A549 treated with Hydrocortisone at 1 μM for 4 hours (cell line): ENCODE results near the gene SCT. TPM values are rescaled to one million over a fixed set of nuclear protein-coding genes. Genes with fewer than 3 reads are reported as not detected.

Experiments used
- total RNA-seq: library from RNA; stranded (reverse); fragments of 200-300 nt; extraction: Qiagen RNA extraction; gene quantifications from 5 replicates; pipeline ENCODE4 v1.2.3, GENCODE V29; 2022

SCT gene
- not detected in 5 replicates for total RNA-seq

GRCh38 chr11:626475-627307 lies at the start of gene SCT:
SCT (minus strand) TSS chr11:627181; CDS start chr11:627143, 38 bp downstream.

GRCh38 chr11:636511-637332 lies 9.7 kb upstream of the SCT start, which contains the start of gene DRD4:
DRD4 (plus strand) TSS chr11:637269; CDS start chr11:637305, 36 bp downstream.

GRCh38 chr11:624705-625635 lies 2.0 kb downstream of the SCT start, which contains the start of gene CDHR5:
CDHR5 (minus strand) TSS chr11:624955; CDS start chr11:624902, 53 bp downstream.

GRCh38 chr11:615504-616319 lies 11.3 kb downstream of the SCT start, which contains the start of gene IRF7:
IRF7 (minus strand) TSS chr11:615950; CDS start chr11:615364, 586 bp downstream.

Other genes starting within 250 kb of the SCT start
- gene PKP3, start 233.0 kb downstream of the SCT start, total RNA-seq = 29.7 to 39.3 TPM (median 38.3 TPM) in 5 replicates
- gene SIGIRR, start 212.2 kb downstream of the SCT start, total RNA-seq = 49.9 to 91.7 TPM (median 86.6 TPM) in 5 replicates
- 0.75 to 1.4 TPM (median 0.89 TPM) in 5 replicates for gene ANO9, start 185.2 kb downstream of the SCT start, total RNA-seq
- gene PTDSS2, start 176.9 kb downstream of the SCT start, total RNA-seq = 37.1 to 44.4 TPM (median 42.1 TPM) in 5 replicates
- gene RNH1, start 119.9 kb downstream of the SCT start, total RNA-seq = 143 to 179 TPM (median 169 TPM) in 5 replicates
- gene HRAS, start 91.6 kb downstream of the SCT start, total RNA-seq = 107 to 177 TPM (median 154 TPM) in 5 replicates
- gene LRRC56, start 89.7 kb downstream of the SCT start, total RNA-seq = 0.71 to 0.86 TPM (median 0.81 TPM) in 5 replicates
- gene LMNTD2, start 66.4 kb downstream of the SCT start, total RNA-seq = 1.9 to 2.8 TPM (median 2.7 TPM) in 5 replicates
- 50.5 to 64.1 TPM (median 51.3 TPM) in 5 replicates for gene RASSF7, start 66.2 kb downstream of the SCT start, total RNA-seq
- 34.9 to 36.8 TPM (median 35.7 TPM) in 5 replicates for gene PHRF1, start 50.7 kb downstream of the SCT start, total RNA-seq
- 6.2 to 7.7 TPM (median 6.8 TPM) in 5 replicates for gene IRF7, start 11.2 kb downstream of the SCT start, total RNA-seq
- 0.03 to 0.13 TPM (median 0.03 TPM) in 3 of 5 replicates, not detected in the others for gene CDHR5, start 2.2 kb downstream of the SCT start, total RNA-seq
- 0.10 to 0.31 TPM (median 0.22 TPM) in 5 replicates for gene DRD4, start 10.1 kb upstream of the SCT start, total RNA-seq
- 29.4 to 37.4 TPM (median 34.6 TPM) in 5 replicates for gene DEAF1, start 68.0 kb upstream of the SCT start, total RNA-seq
- gene TMEM80, start 68.6 kb upstream of the SCT start, total RNA-seq = 8.8 to 11.2 TPM (median 11.0 TPM) in 5 replicates
- 86.6 to 123 TPM (median 114 TPM) in 5 replicates for gene EPS8L2, start 79.0 kb upstream of the SCT start, total RNA-seq
- 392 to 415 TPM (median 399 TPM) in 5 replicates for gene TALDO1, start 120.3 kb upstream of the SCT start, total RNA-seq
- 37.2 to 46.9 TPM (median 43.5 TPM) in 5 replicates for gene GATD1, start 150.3 kb upstream of the SCT start, total RNA-seq
- gene CEND1, start 162.9 kb upstream of the SCT start, total RNA-seq = 1.4 to 2.8 TPM (median 2.4 TPM) in 5 replicates
- 27.4 to 34.4 TPM (median 31.1 TPM) in 5 replicates for gene SLC25A22, start 171.1 kb upstream of the SCT start, total RNA-seq
- 10.1 to 14.2 TPM (median 13.5 TPM) in 5 replicates for gene PIDD1, start 178.1 kb upstream of the SCT start, total RNA-seq
- gene RPLP2, start 182.8 kb upstream of the SCT start, total RNA-seq = 1,408 to 2,641 TPM (median 2,478 TPM) in 5 replicates
- 37.4 to 59.4 TPM (median 57.4 TPM) in 5 replicates for gene PNPLA2, start 191.7 kb upstream of the SCT start, total RNA-seq
- 3.0 to 6.3 TPM (median 5.7 TPM) in 5 replicates for gene CRACR2B, start 200.7 kb upstream of the SCT start, total RNA-seq
- gene CD151, start 205.8 kb upstream of the SCT start, total RNA-seq = 809 to 892 TPM (median 846 TPM) in 5 replicates
- gene POLR2L, start 215.3 kb upstream of the SCT start, total RNA-seq = 474 to 756 TPM (median 614 TPM) in 5 replicates
- 139 to 194 TPM (median 190 TPM) in 5 replicates for gene TSPAN4, start 215.7 kb upstream of the SCT start, total RNA-seq